SK-N-SH (cell line): Measurements from ENCODE around the gene LCMT1. TPM values are rescaled to one million over a fixed set of nuclear protein-coding genes. Genes with fewer than 3 reads are reported as not detected.

Experiments
- CTCF ChIA-PET: fragments of 300-600, 350-600 bp; formaldehyde crosslinking; extraction: SDS; loops from one replicate; lab custom pipeline; 2021; lab: Yijun Ruan, JAX
- POLR2A ChIA-PET: fragments of 350-600 bp; sonication (Branson Sonifier 250); formaldehyde crosslinking; extraction: SDS; loops from one replicate; lab custom pipeline; 2020; ENCODE audit warnings: antibody characterized with exemption, inconsistent platforms; lab: Yijun Ruan, JAX
- DNase-seq: peaks from one replicate; pipeline ENCODE4 v3.0.0; 2012
- H2AFZ ChIP-seq: fragments of 200-600 bp; sonication (generic); 2 replicates; pipeline ENCODE4 v1.8.1; 2016; ENCODE audit warnings: antibody characterized with exemption, mild to moderate bottlenecking, low read depth
- H3F3A ChIP-seq: fragments of 200-600 bp; sonication (generic); replicated peaks from 2 replicates; pipeline ENCODE3; 2016; ENCODE audit warnings: antibody characterized with exemption, mild to moderate bottlenecking; ENCODE audit not compliant: insufficient read depth
- H3K27ac ChIP-seq, 2 experiments: fragments of 200-500 bp in 1 of 2; fragments of 200-600 bp in 1 of 2; sonication (Bioruptor generic) in 1 of 2; sonication (generic), shearing (Covaris generic) in 1 of 2; 2 replicates each; pipeline versions ENCODE4 v1.5.1 to v1.6.1; 2014 to 2016; ENCODE audit warnings: low read depth in 2 of 2, inconsistent platforms in 1 of 2, low read length in 1 of 2, mild to moderate bottlenecking in 1 of 2, mixed read lengths in 1 of 2
- H3K27me3 ChIP-seq: fragments of 200-600 bp; sonication (generic), shearing (Covaris generic); 2 replicates; pipeline ENCODE4 v1.6.1; 2016; ENCODE audit warnings: mixed run types; ENCODE audit not compliant: insufficient read depth
- H3K36me3 ChIP-seq, 2 experiments: fragments of 200-500 bp in 1 of 2; fragments of 200-600 bp in 1 of 2; sonication (Bioruptor generic) in 1 of 2; sonication (generic) in 1 of 2; replicated peaks in 1 of 2; 2 replicates each; pipeline versions ENCODE3 to v1.5.1; 2014 to 2016; ENCODE audit warnings: low read length in 1 of 2, mild to moderate bottlenecking in 1 of 2; ENCODE audit not compliant: insufficient read depth in 2 of 2, control insufficient read depth in 1 of 2
- H3K4me1 ChIP-seq, 2 experiments: fragments of 200-500 bp in 1 of 2; fragments of 200-600 bp in 1 of 2; sonication (Bioruptor generic) in 1 of 2; sonication (generic), shearing (Covaris generic) in 1 of 2; 2 replicates each; pipeline versions ENCODE4 v1.5.1 to v1.6.1; 2014 to 2016; ENCODE audit warnings: low read depth in 1 of 2, low read length in 1 of 2, mixed run types in 1 of 2; ENCODE audit not compliant: insufficient read depth in 2 of 2, control insufficient read depth in 1 of 2
- H3K4me2 ChIP-seq: fragments of 200-600 bp; sonication (generic), shearing (Covaris generic); 2 replicates; pipeline ENCODE4 v1.6.1; 2017; ENCODE audit warnings: mixed run types
- H3K4me3 ChIP-seq, 2 experiments: fragments of 200-500 bp in 1 of 2; fragments of 200-600 bp in 1 of 2; sonication (Bioruptor generic) in 1 of 2; sonication (generic), shearing (Covaris generic) in 1 of 2; 2 replicates each; pipeline versions ENCODE4 v1.5.1 to v1.8.1; 2014 to 2016; ENCODE audit warnings: low read depth in 2 of 2, inconsistent platforms in 1 of 2, low read length in 1 of 2, mild to moderate bottlenecking in 1 of 2, mixed read lengths in 1 of 2, moderate library complexity in 1 of 2
- H3K79me2 ChIP-seq: fragments of 200-600 bp; sonication (generic); 2 replicates; pipeline ENCODE4 v1.8.1; 2017; ENCODE audit warnings: mild to moderate bottlenecking; ENCODE audit not compliant: insufficient read depth
- H3K9ac ChIP-seq: fragments of 200-600 bp; sonication (generic); 2 replicates; pipeline ENCODE4 v1.6.1; 2017; ENCODE audit warnings: mixed run types
- H3K9me2 ChIP-seq: fragments of 200-600 bp; sonication (generic); 2 replicates; pipeline ENCODE4 v1.6.1; 2017; ENCODE audit warnings: mixed run types
- H3K9me3 ChIP-seq: fragments of 200-600 bp; sonication (generic); 2 replicates; pipeline ENCODE4 v1.6.1; 2017; ENCODE audit warnings: mixed run types, mild to moderate bottlenecking, moderate library complexity
- H4K20me1 ChIP-seq: fragments of 200-600 bp; sonication (generic); 2 replicates; pipeline ENCODE4 v1.6.1; 2017; ENCODE audit warnings: mild to moderate bottlenecking, mixed run types; ENCODE audit not compliant: insufficient read depth
- EP300 ChIP-seq, 2 experiments: IDR thresholded peaks; 2 replicates each; pipeline versions ENCODE4 v1.4.0 to v1.6.1; 2012; ENCODE audit warnings: borderline replicate concordance in 1 of 2, low read depth in 1 of 2, low read length in 1 of 2
- FOSL2 ChIP-seq: IDR thresholded peaks from 2 replicates; pipeline ENCODE4 v1.4.0; 2012; ENCODE audit warnings: low read depth, mild to moderate bottlenecking, moderate library complexity, borderline replicate concordance
- FOXJ3 ChIP-seq: sonication (generic); formaldehyde crosslinking; IDR thresholded peaks from 2 replicates; pipeline ENCODE4 v1.5.1; 2020; ENCODE audit warnings: mild to moderate bottlenecking, missing genetic modification reagents
- FOXM1 ChIP-seq: IDR thresholded peaks from 2 replicates; pipeline ENCODE4 v1.4.0; 2012; ENCODE audit warnings: low read depth, mild to moderate bottlenecking
- IRF3 ChIP-seq: fragments of 150-350 bp; IDR thresholded peaks from 2 replicates; pipeline ENCODE4 v1.6.1; 2016; ENCODE audit warnings: mild to moderate bottlenecking, low read depth, low read length
- MXI1 ChIP-seq: IDR thresholded peaks from 2 replicates; pipeline ENCODE4 v1.6.1; 2012; ENCODE audit warnings: mild to moderate bottlenecking, low read depth, low read length, improper control_type of control experiment
- NRF1 ChIP-seq: IDR thresholded peaks from 2 replicates; pipeline ENCODE4 v1.6.1; 2012; ENCODE audit warnings: low read depth, mild to moderate bottlenecking, low read length
- PBX3 ChIP-seq: IDR thresholded peaks from 2 replicates; pipeline ENCODE4; 2012
- RAD21 ChIP-seq: IDR thresholded peaks from 2 replicates; pipeline ENCODE4 v1.6.1; 2012; ENCODE audit warnings: mild to moderate bottlenecking, low read length
- RCOR1 ChIP-seq: fragments of 150-350 bp; IDR thresholded peaks from 2 replicates; pipeline ENCODE4 v1.6.1; 2017; ENCODE audit warnings: antibody characterized with exemption, low read length
- RFX5 ChIP-seq: IDR thresholded peaks from 2 replicates; pipeline ENCODE4 v1.6.1; 2012; ENCODE audit warnings: mild to moderate bottlenecking, improper control_type of control experiment, low read length
- RXRA ChIP-seq: IDR thresholded peaks from 2 replicates; pipeline ENCODE4 v1.4.0; 2012; ENCODE audit warnings: low read depth, mild to moderate bottlenecking, borderline replicate concordance
- SIN3A ChIP-seq: IDR thresholded peaks from 2 replicates; pipeline ENCODE4 v1.6.1; 2012; ENCODE audit warnings: low read depth, mild to moderate bottlenecking, low read length, moderate library complexity, borderline replicate concordance
- SMC3 ChIP-seq: IDR thresholded peaks from 2 replicates; pipeline ENCODE4 v1.6.1; 2012; ENCODE audit warnings: low read depth, low read length, improper control_type of control experiment
- TCF12 ChIP-seq: IDR thresholded peaks from 2 replicates; pipeline ENCODE4 v1.4.0; 2012
- USF2 ChIP-seq: fragments of 150-350 bp; IDR thresholded peaks from 2 replicates; pipeline ENCODE4 v1.6.1; 2017; ENCODE audit warnings: antibody characterized with exemption, low read length, low read depth, borderline replicate concordance
- YY1 ChIP-seq: IDR thresholded peaks from 2 replicates; pipeline ENCODE4 v1.4.0; 2012; ENCODE audit warnings: low read depth, mild to moderate bottlenecking
- WGBS: methylation state at CpG from one replicate; pipeline ENCODE4 v1.1.6; 2017; ENCODE audit warnings: low lambda C conversion rate; 5-methylcytosine and 5-hydroxymethylcytosine counted together
- polyA plus RNA-seq, 3 experiments: library from polyadenylated mRNA; depleted of rRNA; stranded (reverse); fragments of >200 nt; gene quantifications; 2 replicates each; pipeline ENCODE4 v1.2.3, GENCODE V29; 2012
- TF ChIP-seq, protein P1 (sequence below): fragments of 200-600 bp; sonication (generic); IDR thresholded peaks from 2 replicates; pipeline ENCODE4 v1.6.1; 2017; ENCODE audit warnings: antibody characterized with exemption, mild to moderate bottlenecking, moderate library complexity

LCMT1 gene
- polyA plus RNA-seq, 1 of the 3 experiments (the other 2 are of a cell fraction): 29.8 TPM

GRCh38 chr16:25148568-25149215 is 37.1 kb downstream of the LCMT1 start (continued):
- TF ChIP-seq RXRA (no peak), FOXM1 (no peak), IRF3 (no peak), SIN3A (no peak)
- TF ChIP-seq, all 33 proteins: peak for 0

DNA sequence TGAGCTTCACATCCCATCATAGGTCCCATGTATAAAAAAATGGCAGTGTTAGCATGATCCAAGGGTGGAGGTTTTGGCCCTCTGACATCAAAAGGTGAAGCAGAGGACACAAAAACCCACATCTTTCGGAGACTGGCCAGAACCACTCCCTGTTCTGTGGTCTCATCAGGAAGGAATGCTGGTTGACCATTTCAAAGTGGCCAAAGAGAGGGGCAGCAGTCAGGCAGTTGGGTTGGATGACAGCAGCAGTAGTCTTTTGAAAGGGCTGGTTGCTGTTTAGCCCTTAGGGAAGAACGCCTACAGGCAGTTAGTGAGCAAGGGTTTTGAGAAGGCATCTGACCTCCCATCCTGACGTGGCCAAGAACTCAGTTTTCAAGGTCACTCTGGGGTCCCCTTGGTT is 40.5 kb downstream of the LCMT1 start:
- H3K27ac ChIP-seq: no peak overlapping the region

More for the DNA sequence above, 40.5 kb downstream of the LCMT1 start:
- Histone ChIP-seq H3K36me3 (peaks cover 15 to 27% of the 10 kb centered on the region in 2 experiments), H3K4me1 (peaks cover 2 to 4% of the 10 kb centered on the region in 2 experiments; a peak in 1 of 4 replicates), H3K9me2 (no peaks in the 10 kb centered on the region), H4K20me1 (no peaks in the 10 kb centered on the region), H3F3A (no peaks in the 10 kb centered on the region), H3K9me3 (no peaks in the 10 kb centered on the region), H3K9ac (no peak overlapping the region), H2AFZ (no peak overlapping the region), H3K4me3 (no peak overlapping the region), H3K27me3 (no peaks in the 10 kb centered on the region), H3K4me2 (no peak overlapping the region), H3K79me2 (no peaks in the 10 kb centered on the region)
- POLR2A ChIA-PET: no interaction called here
- CTCF ChIA-PET: no interaction called here
- TF ChIP-seq TCF12: no peak
- TF ChIP-seq RCOR1: no peak
- no peak for TF ChIP-seq MXI1
- TF ChIP-seq YY1: no peak
- TF ChIP-seq FOSL2: no peak
- TF ChIP-seq RFX5: no peak
- TF ChIP-seq SMC3: no peak
- TF ChIP-seq, protein P1, sequence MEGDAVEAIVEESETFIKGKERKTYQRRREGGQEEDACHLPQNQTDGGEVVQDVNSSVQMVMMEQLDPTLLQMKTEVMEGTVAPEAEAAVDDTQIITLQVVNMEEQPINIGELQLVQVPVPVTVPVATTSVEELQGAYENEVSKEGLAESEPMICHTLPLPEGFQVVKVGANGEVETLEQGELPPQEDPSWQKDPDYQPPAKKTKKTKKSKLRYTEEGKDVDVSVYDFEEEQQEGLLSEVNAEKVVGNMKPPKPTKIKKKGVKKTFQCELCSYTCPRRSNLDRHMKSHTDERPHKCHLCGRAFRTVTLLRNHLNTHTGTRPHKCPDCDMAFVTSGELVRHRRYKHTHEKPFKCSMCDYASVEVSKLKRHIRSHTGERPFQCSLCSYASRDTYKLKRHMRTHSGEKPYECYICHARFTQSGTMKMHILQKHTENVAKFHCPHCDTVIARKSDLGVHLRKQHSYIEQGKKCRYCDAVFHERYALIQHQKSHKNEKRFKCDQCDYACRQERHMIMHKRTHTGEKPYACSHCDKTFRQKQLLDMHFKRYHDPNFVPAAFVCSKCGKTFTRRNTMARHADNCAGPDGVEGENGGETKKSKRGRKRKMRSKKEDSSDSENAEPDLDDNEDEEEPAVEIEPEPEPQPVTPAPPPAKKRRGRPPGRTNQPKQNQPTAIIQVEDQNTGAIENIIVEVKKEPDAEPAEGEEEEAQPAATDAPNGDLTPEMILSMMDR: no peak
- TF ChIP-seq USF2: no peak
- no peak for TF ChIP-seq EP300 (IDR thresholded peaks at IDR 0.05; ENCODE audit: borderline replicate concordance in 1 of 2, low read depth in 1 of 2, low read length in 1 of 2)
- no peak for TF ChIP-seq NRF1
- no peak for TF ChIP-seq RXRA
- TF ChIP-seq FOXJ3 (CRISPR knock-in tag): no peak
- TF ChIP-seq FOXM1: no peak
- TF ChIP-seq PBX3: no peak
- no peak for TF ChIP-seq RAD21
- WGBS: 79% methylated on average over 3 of the region's 3 CpGs
- DNase-seq: no peak
